Testis (tissue), 2 donors: ENCODE results near the gene PNLIPRP2.

Experiments used
- POLR2A ChIP-seq: fragments of 450-650 bp; IDR thresholded peaks from one replicate; pipeline ENCODE4 v1.6.1; 2017; ENCODE audit warnings: antibody characterized with exemption, mild to moderate bottlenecking, moderate library complexity
- TF ChIP-seq, protein P1 (sequence below), 3 experiments: fragments of 450-650 bp in 2 of 3; fragments of 200-600 bp in 1 of 3; sonication (generic) in 1 of 3; IDR thresholded peaks; one replicate each; pipeline ENCODE4 v1.5.1; 2016 to 2019; ENCODE audit warnings: antibody characterized with exemption in 3 of 3, mild to moderate bottlenecking in 2 of 3, moderate library complexity in 1 of 3

DNA sequence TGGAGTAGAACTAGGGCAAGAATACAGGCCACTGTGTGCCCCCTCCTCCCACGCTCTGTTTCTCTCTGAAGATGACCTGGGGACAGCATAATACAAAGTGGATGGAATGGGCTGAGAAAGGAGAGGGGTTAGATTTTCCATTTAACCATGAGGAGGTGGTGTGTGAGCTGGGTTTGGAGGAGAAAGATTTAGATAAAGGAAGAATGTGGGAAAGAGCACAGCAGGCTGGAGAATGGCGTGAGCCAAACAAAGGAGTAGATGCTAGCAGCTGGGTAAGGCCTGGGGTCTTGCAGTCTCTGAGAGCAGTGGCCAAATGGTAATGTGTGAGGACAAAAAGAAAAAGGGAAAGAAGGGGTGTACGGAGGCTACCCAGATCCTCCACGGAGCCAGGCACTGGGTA is 8.6 kb downstream of the PNLIPRP2 start:
- TF ChIP-seq POLR2A: no peak
- TF ChIP-seq, protein P1, sequence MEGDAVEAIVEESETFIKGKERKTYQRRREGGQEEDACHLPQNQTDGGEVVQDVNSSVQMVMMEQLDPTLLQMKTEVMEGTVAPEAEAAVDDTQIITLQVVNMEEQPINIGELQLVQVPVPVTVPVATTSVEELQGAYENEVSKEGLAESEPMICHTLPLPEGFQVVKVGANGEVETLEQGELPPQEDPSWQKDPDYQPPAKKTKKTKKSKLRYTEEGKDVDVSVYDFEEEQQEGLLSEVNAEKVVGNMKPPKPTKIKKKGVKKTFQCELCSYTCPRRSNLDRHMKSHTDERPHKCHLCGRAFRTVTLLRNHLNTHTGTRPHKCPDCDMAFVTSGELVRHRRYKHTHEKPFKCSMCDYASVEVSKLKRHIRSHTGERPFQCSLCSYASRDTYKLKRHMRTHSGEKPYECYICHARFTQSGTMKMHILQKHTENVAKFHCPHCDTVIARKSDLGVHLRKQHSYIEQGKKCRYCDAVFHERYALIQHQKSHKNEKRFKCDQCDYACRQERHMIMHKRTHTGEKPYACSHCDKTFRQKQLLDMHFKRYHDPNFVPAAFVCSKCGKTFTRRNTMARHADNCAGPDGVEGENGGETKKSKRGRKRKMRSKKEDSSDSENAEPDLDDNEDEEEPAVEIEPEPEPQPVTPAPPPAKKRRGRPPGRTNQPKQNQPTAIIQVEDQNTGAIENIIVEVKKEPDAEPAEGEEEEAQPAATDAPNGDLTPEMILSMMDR (IDR thresholded peaks at IDR 0.05): no peak
